Liver (tissue), 3 donors: ENCODE data around the gene STUM.

Source experiments
- ATF3 ChIP-seq: IDR thresholded peaks from 2 replicates; pipeline ENCODE4 v1.6.1; 2016; ENCODE audit warnings: antibody characterized with exemption
- CTCF ChIP-seq: fragments of 150-350 bp; IDR thresholded peaks from 2 replicates; pipeline ENCODE4 v1.5.1; 2017; ENCODE audit warnings: improper control_type of control experiment, low read depth, low read length; ENCODE audit not compliant: missing input control
- HNF4A ChIP-seq, 2 donors: conservative IDR thresholded peaks; 2 replicates each; pipeline ENCODE4 v1.6.1; 2016; ENCODE audit warnings: antibody characterized with exemption in 2 of 2, mild to moderate bottlenecking in 2 of 2
- MAX ChIP-seq: IDR thresholded peaks from 2 replicates; pipeline ENCODE4 v1.6.1; 2016; ENCODE audit warnings: antibody characterized with exemption
- NR2F2 ChIP-seq: IDR thresholded peaks from 2 replicates; pipeline ENCODE4 v1.6.1; 2016; ENCODE audit warnings: antibody characterized with exemption
- RAD21 ChIP-seq, 2 donors: IDR thresholded peaks; 2 replicates each; pipeline ENCODE4 v1.6.1; 2016; ENCODE audit warnings: antibody characterized with exemption in 2 of 2, mild to moderate bottlenecking in 2 of 2
- SP1 ChIP-seq: IDR thresholded peaks from 2 replicates; pipeline ENCODE4 v1.6.1; 2018; ENCODE audit warnings: antibody characterized with exemption, mild to moderate bottlenecking
- donor health status: healthy.
- donor health status: healthy.

GRCh38 chr1:226551299-226551698, 2.7 kb downstream of the STUM start:
- TF ChIP-seq CTCF (no peak), RAD21 (IDR thresholded peaks at IDR 0.05) (no peak), SP1 (no peak), HNF4A (conservative IDR thresholded peaks at IDR 0.05) (no peak), MAX (no peak), NR2F2 (no peak), ATF3 (no peak)
